Measurements from ENCODE around the gene MOB1B.
"Not testable (repeated sequence)": the region's sequence is repeated elsewhere in the genome, so short reads cannot be mapped to it uniquely, and the experiment has no call there.

The MOB1B gene

GRCh38 chr4:70958681-70959080 lies 56.5 kb downstream of the MOB1B start:
- DNase-seq: no peak

GRCh38 chr4:70969076-70969475 lies 66.9 kb downstream of the MOB1B start:
- DNase-seq: no peak

- no peak for DNase-seq
These were observed 74.1 kb downstream of the MOB1B start for GRCh38 chr4:70976252-70976651.

GRCh38 chr4:70979445-70980008 lies 77.4 kb downstream of the MOB1B start:
- no peak for DNase-seq

- no peak for DNase-seq
These were observed 78.0 kb downstream of the MOB1B start for GRCh38 chr4:70980196-70980595.

- DNase-seq: no peak
These were observed 81.9 kb downstream of the MOB1B start for GRCh38 chr4:70984106-70984505.

- no peak for DNase-seq
These were observed 82.4 kb downstream of the MOB1B start for GRCh38 chr4:70984589-70984988.

GRCh38 chr4:70991596-70991995 lies 89.4 kb downstream of the MOB1B start:
- no peak for DNase-seq

- DNase-seq: no peak
These were observed 90.3 kb downstream of the MOB1B start for GRCh38 chr4:70992391-70992881.

- peak; percentile 83 to 87 for DNase-seq
These were observed 91.3 kb downstream of the MOB1B start, which contains the start of gene DCK for GRCh38 chr4:70993181-70994068. TSS of gene DCK (plus strand) at chr4:70993649. CDS start at chr4:70993836, 187 bp downstream.

- DNase-seq: no peak
These were observed 91.8 kb downstream of the MOB1B start for GRCh38 chr4:70994069-70994366.

- no peak for DNase-seq
These were observed 92.4 kb downstream of the MOB1B start for GRCh38 chr4:70994387-70995099.

GRCh38 chr4:70996018-70996360 lies 93.8 kb downstream of the MOB1B start:
- DNase-seq: no peak

- DNase-seq: no peak
These were observed 94.9 kb downstream of the MOB1B start for GRCh38 chr4:70997036-70997435.

GRCh38 chr4:70997546-70997945 lies 95.4 kb downstream of the MOB1B start:
- DNase-seq: no peak

- DNase-seq: not testable (repeated sequence)
These were observed 97.5 kb downstream of the MOB1B start for GRCh38 chr4:70999639-71000038.

GRCh38 chr4:71001363-71001762 lies 99.2 kb downstream of the MOB1B start:
- not testable (repeated sequence) for DNase-seq

- DNase-seq: peak; percentile 58 to 66
These were observed 102.2 kb downstream of the MOB1B start for GRCh38 chr4:71004281-71004851.

- DNase-seq: not testable (repeated sequence)
These were observed 102.9 kb downstream of the MOB1B start for GRCh38 chr4:71005025-71005424.

GRCh38 chr4:71006203-71006907 lies 104.2 kb downstream of the MOB1B start:
- peak in 1 of 2 donors; percentile 61 for DNase-seq

- DNase-seq: no peak
These were observed 106.0 kb downstream of the MOB1B start for GRCh38 chr4:71008196-71008595.

GRCh38 chr4:71009086-71009485 lies 106.9 kb downstream of the MOB1B start:
- no peak for DNase-seq
